Measurements from ENCODE around the gene PTPRK.
"Not testable (repeated sequence)": the region's sequence is repeated elsewhere in the genome, so short reads cannot be mapped to it uniquely, and the experiment has no call there.

The PTPRK gene

GRCh38 chr6:127990074-127990473 is 530.3 kb downstream of the PTPRK start:
- DNase-seq: no peak

GRCh38 chr6:127980996-127981395 is 539.4 kb downstream of the PTPRK start:
- no peak for DNase-seq

GRCh38 chr6:127978185-127978584 is 542.2 kb downstream of the PTPRK start:
- not testable (repeated sequence) for DNase-seq

- DNase-seq: no peak
Observed at GRCh38 chr6:127976796-127977195, 543.6 kb downstream of the PTPRK start.

- no peak for DNase-seq
Observed at GRCh38 chr6:127976111-127976510, 544.3 kb downstream of the PTPRK start.

GRCh38 chr6:127972815-127973214 is 547.6 kb downstream of the PTPRK start:
- no peak for DNase-seq

GRCh38 chr6:127971945-127972391 is 548.4 kb downstream of the PTPRK start:
- DNase-seq: no peak

GRCh38 chr6:127971386-127971785 is 549.0 kb downstream of the PTPRK start:
- DNase-seq: no peak

- no peak for DNase-seq
Observed at GRCh38 chr6:127969701-127970100, 550.7 kb downstream of the PTPRK start.

GRCh38 chr6:127968394-127968793 is 552.0 kb downstream of the PTPRK start:
- DNase-seq: no peak

GRCh38 chr6:127967708-127968107 is 552.7 kb downstream of the PTPRK start:
- DNase-seq: no peak

- no peak for DNase-seq
Observed at GRCh38 chr6:127966616-127967015, 553.8 kb downstream of the PTPRK start.

GRCh38 chr6:127963495-127963894 is 556.9 kb downstream of the PTPRK start:
- DNase-seq: no peak

GRCh38 chr6:127959869-127960268 is 560.5 kb downstream of the PTPRK start:
- DNase-seq: no peak

GRCh38 chr6:127956956-127957355 is 563.4 kb downstream of the PTPRK start:
- DNase-seq: no peak

GRCh38 chr6:127956260-127956888 is 564.0 kb downstream of the PTPRK start:
- DNase-seq: no peak

- DNase-seq: no peak
Observed at GRCh38 chr6:127954082-127954481, 566.3 kb downstream of the PTPRK start.

- no peak for DNase-seq
Observed at GRCh38 chr6:127952831-127953230, 567.6 kb downstream of the PTPRK start.

- no peak for DNase-seq
Observed at GRCh38 chr6:127952176-127952575, 568.2 kb downstream of the PTPRK start.

GRCh38 chr6:127951172-127951917 is 569.1 kb downstream of the PTPRK start:
- DNase-seq: no peak

- no peak for DNase-seq
Observed at GRCh38 chr6:127950566-127951145, 569.7 kb downstream of the PTPRK start.

- DNase-seq: no peak
Observed at GRCh38 chr6:127949251-127949650, 571.1 kb downstream of the PTPRK start.

- no peak for DNase-seq
Observed at GRCh38 chr6:127946388-127946787, 574.0 kb downstream of the PTPRK start.

GRCh38 chr6:127945434-127946097 is 574.8 kb downstream of the PTPRK start:
- no peak for DNase-seq

Measured in DMS153 (cell line).